GM19238 (cell line): Measurements from ENCODE around the gene OSBPL3.

ENCODE experiments used
- DNase-seq: peaks from one replicate; pipeline ENCODE4 v3.0.0; 2011; ENCODE audit warnings: low spot score; ENCODE audit not compliant: insufficient read length

The OSBPL3 gene

GRCh38 chr7:24896031-24896501, 83.9 kb downstream of the OSBPL3 start:
- DNase-seq, result peak; percentile 32

- no peak for DNase-seq
Observed at GRCh38 chr7:24894429-24895221, 85.4 kb downstream of the OSBPL3 start.

- DNase-seq, result no peak
Observed at GRCh38 chr7:24891311-24891735, 88.7 kb downstream of the OSBPL3 start.

GRCh38 chr7:24889611-24890010, 90.4 kb downstream of the OSBPL3 start:
- no peak for DNase-seq

GRCh38 chr7:24888653-24889052, 91.3 kb downstream of the OSBPL3 start:
- DNase-seq, result no peak

GRCh38 chr7:24885716-24886115, 94.3 kb downstream of the OSBPL3 start:
- DNase-seq, result no peak

GRCh38 chr7:24885305-24885704, 94.7 kb downstream of the OSBPL3 start:
- no peak for DNase-seq

GRCh38 chr7:24884401-24884800, 95.6 kb downstream of the OSBPL3 start:
- DNase-seq, result no peak

- DNase-seq, result no peak
Observed at GRCh38 chr7:24883622-24884013, 96.4 kb downstream of the OSBPL3 start.

GRCh38 chr7:24882989-24883621, 96.9 kb downstream of the OSBPL3 start:
- DNase-seq, result no peak

GRCh38 chr7:24881623-24882022, 98.4 kb downstream of the OSBPL3 start:
- DNase-seq, result no peak

GRCh38 chr7:24880886-24881285, 99.1 kb downstream of the OSBPL3 start:
- DNase-seq, result no peak

GRCh38 chr7:24879291-24879690, 100.7 kb downstream of the OSBPL3 start:
- no peak for DNase-seq

GRCh38 chr7:24877790-24878311, 102.1 kb downstream of the OSBPL3 start:
- peak; percentile 28 for DNase-seq

- DNase-seq, result no peak
Observed at GRCh38 chr7:24874791-24875190, 105.2 kb downstream of the OSBPL3 start.

GRCh38 chr7:24873944-24874343, 106.0 kb downstream of the OSBPL3 start:
- no peak for DNase-seq

GRCh38 chr7:24871770-24872169, 108.2 kb downstream of the OSBPL3 start:
- no peak for DNase-seq

GRCh38 chr7:24870766-24871165, 109.2 kb downstream of the OSBPL3 start:
- DNase-seq, result no peak

GRCh38 chr7:24869572-24869971, 110.4 kb downstream of the OSBPL3 start:
- DNase-seq, result no peak

- DNase-seq, result no peak
Observed at GRCh38 chr7:24868741-24869140, 111.2 kb downstream of the OSBPL3 start.

- DNase-seq, result no peak
Observed at GRCh38 chr7:24866004-24866615, 113.9 kb downstream of the OSBPL3 start.

GRCh38 chr7:24864214-24864817, 115.7 kb downstream of the OSBPL3 start:
- DNase-seq, result no peak
